Esophagus muscularis mucosa (tissue), 3 donors: Measurements from ENCODE around the gene RAB1A.

ENCODE experiments used
- CTCF ChIP-seq, 3 experiments: fragments of 200-600 bp in 2 of 3; fragments of 450-650 bp in 1 of 3; sonication (generic) in 2 of 3; IDR thresholded peaks; one replicate each; pipeline ENCODE4 v1.5.1; 2017 to 2019; ENCODE audit warnings: antibody characterized with exemption in 3 of 3, mild to moderate bottlenecking in 2 of 3, moderate library complexity in 1 of 3
- POLR2AphosphoS5 ChIP-seq, 2 donors: sonication (generic); formaldehyde crosslinking; IDR thresholded peaks; one replicate each; pipeline ENCODE4 v1.6.1; 2017; ENCODE audit warnings: antibody characterized with exemption in 2 of 2

- TF ChIP-seq CTCF (IDR thresholded peaks at IDR 0.05) (no peak), POLR2AphosphoS5 (IDR thresholded peaks at IDR 0.05) (no peak)
Observed at GRCh38 chr2:65113229-65113628, 16.7 kb downstream of the RAB1A start.
